Mesendoderm (in vitro differentiated cells): ENCODE data around the gene ITGAV.

Experiments used
- DNase-seq: peaks from one replicate; pipeline ENCODE4 v3.0.0; 2013
- H2AK5ac ChIP-seq: 2 replicates; pipeline ENCODE4 v1.6.1; 2013; ENCODE audit warnings: low read length, inconsistent platforms
- H2BK120ac ChIP-seq: 2 replicates; pipeline ENCODE4 v1.6.1; 2013; ENCODE audit warnings: low read depth, mild to moderate bottlenecking, low read length, moderate library complexity, mixed read lengths
- H2BK15ac ChIP-seq: replicated peaks from 2 replicates; pipeline ENCODE4 v1.6.1; 2013; ENCODE audit warnings: low read depth, mild to moderate bottlenecking, moderate library complexity
- H2BK5ac ChIP-seq: 2 replicates; pipeline ENCODE4 v1.6.1; 2013; ENCODE audit warnings: low read length, inconsistent platforms
- H3K18ac ChIP-seq: 2 replicates; pipeline ENCODE4 v1.6.1; 2013; ENCODE audit warnings: mild to moderate bottlenecking, low read length, mixed read lengths
- H3K23ac ChIP-seq: one replicate; pipeline ENCODE4 v1.6.1; 2013; ENCODE audit warnings: low read length
- H3K27ac ChIP-seq: 2 replicates; pipeline ENCODE4 v1.5.1; 2013; ENCODE audit warnings: low read depth, mild to moderate bottlenecking, inconsistent platforms, low read length, moderate library complexity
- H3K27me3 ChIP-seq: 2 replicates; pipeline ENCODE4 v1.6.1; 2013; ENCODE audit warnings: low read length, control low read depth, mild to moderate bottlenecking, inconsistent platforms; ENCODE audit not compliant: insufficient read depth, poor library complexity
- H3K36me3 ChIP-seq: 2 replicates; pipeline ENCODE4 v1.6.1; 2013; ENCODE audit warnings: low read length, inconsistent platforms; ENCODE audit not compliant: control insufficient read depth, insufficient read depth
- H3K4ac ChIP-seq: one replicate; pipeline ENCODE4 v1.6.1; 2013; ENCODE audit warnings: low read depth, mild to moderate bottlenecking, low read length, moderate library complexity
- H3K4me1 ChIP-seq: 2 replicates; pipeline ENCODE4 v1.6.1; 2013; ENCODE audit warnings: low read depth, low read length, inconsistent platforms; ENCODE audit not compliant: control insufficient read depth
- H3K4me2 ChIP-seq: 2 replicates; pipeline ENCODE4 v1.6.1; 2013; ENCODE audit warnings: low read length
- H3K4me3 ChIP-seq: 2 replicates; pipeline ENCODE4 v1.5.1; 2013; ENCODE audit warnings: mild to moderate bottlenecking, low read length
- H3K56ac ChIP-seq: one replicate; pipeline ENCODE4 v1.6.1; 2013; ENCODE audit warnings: low read length
- H3K79me1 ChIP-seq: 2 replicates; pipeline ENCODE4 v1.6.1; 2013; ENCODE audit warnings: low read length, inconsistent platforms
- H3K79me2 ChIP-seq: 2 replicates; pipeline ENCODE4 v1.6.1; 2013; ENCODE audit warnings: mild to moderate bottlenecking, low read length; ENCODE audit not compliant: control insufficient read depth, insufficient read depth
- H3K9ac ChIP-seq: 2 replicates; pipeline ENCODE4 v1.6.1; 2013; ENCODE audit warnings: low read length, inconsistent platforms
- H4K5ac ChIP-seq: one replicate; pipeline ENCODE4 v1.6.1; 2013; ENCODE audit warnings: low read length
- H4K8ac ChIP-seq: one replicate; pipeline ENCODE4 v1.6.1; 2013; ENCODE audit warnings: low read depth, mild to moderate bottlenecking, control low read depth, low read length, moderate library complexity
- WGBS: extraction: QIAGEN DNeasy Blood & Tissue Kit; methylation state at CpG from one replicate; pipeline ENCODE4 v1.1.7; 2013; ENCODE audit warnings: low lambda C conversion rate, missing lambda C conversion rate; ENCODE audit not compliant: insufficient coverage; ENCODE audit errors: extremely low coverage; 5-methylcytosine and 5-hydroxymethylcytosine counted together

ITGAV gene

DNA sequence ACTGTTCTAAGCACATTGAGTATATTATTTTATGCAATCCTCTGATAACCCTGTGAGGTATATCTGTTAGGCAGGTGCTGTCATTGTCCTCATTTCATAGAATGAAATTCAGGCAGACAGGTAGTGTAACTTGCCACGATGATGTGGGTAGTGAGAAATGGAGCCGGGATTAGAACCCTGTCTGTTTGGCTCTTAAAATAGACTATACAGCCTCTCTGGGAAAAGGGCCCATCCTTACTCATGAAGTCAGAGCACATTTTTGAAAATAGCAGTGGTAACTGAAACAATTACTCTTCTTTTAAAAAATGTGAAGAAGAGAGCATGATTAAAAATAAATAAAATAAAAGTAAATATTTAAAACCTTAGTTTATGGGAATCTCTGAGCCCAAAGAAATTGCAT lies 127.0 kb downstream of the ITGAV start:
- H3K27ac ChIP-seq, result no peak overlapping the region
- no peaks in the 10 kb centered on the region for H3K36me3 ChIP-seq
- H4K5ac ChIP-seq, result no peak overlapping the region
- no peak overlapping the region for H3K23ac ChIP-seq
- no peaks in the 10 kb centered on the region for H3K79me2 ChIP-seq
- H2BK5ac ChIP-seq, result no peak overlapping the region
- no peaks in the 10 kb centered on the region for H3K79me1 ChIP-seq
- no peak overlapping the region for H3K18ac ChIP-seq
- H3K27me3 ChIP-seq, result no peaks in the 10 kb centered on the region
- no peak overlapping the region for H3K9ac ChIP-seq
- H2BK120ac ChIP-seq, result no peak overlapping the region
- H3K4me3 ChIP-seq, result no peak overlapping the region
- H3K4ac ChIP-seq, result no peak overlapping the region
- H3K56ac ChIP-seq, result no peak overlapping the region
- H3K4me1 ChIP-seq, result no peaks in the 10 kb centered on the region
- peak overlapping the region; percentile 28 for H4K8ac ChIP-seq
- no CpG with 5 or more reads among the region's 2 CpGs for WGBS
- no peak for DNase-seq
- no peak overlapping the region for H3K4me2 ChIP-seq
- H2AK5ac ChIP-seq, result no peak overlapping the region
- H2BK15ac ChIP-seq, result no peak overlapping the region

DNA sequence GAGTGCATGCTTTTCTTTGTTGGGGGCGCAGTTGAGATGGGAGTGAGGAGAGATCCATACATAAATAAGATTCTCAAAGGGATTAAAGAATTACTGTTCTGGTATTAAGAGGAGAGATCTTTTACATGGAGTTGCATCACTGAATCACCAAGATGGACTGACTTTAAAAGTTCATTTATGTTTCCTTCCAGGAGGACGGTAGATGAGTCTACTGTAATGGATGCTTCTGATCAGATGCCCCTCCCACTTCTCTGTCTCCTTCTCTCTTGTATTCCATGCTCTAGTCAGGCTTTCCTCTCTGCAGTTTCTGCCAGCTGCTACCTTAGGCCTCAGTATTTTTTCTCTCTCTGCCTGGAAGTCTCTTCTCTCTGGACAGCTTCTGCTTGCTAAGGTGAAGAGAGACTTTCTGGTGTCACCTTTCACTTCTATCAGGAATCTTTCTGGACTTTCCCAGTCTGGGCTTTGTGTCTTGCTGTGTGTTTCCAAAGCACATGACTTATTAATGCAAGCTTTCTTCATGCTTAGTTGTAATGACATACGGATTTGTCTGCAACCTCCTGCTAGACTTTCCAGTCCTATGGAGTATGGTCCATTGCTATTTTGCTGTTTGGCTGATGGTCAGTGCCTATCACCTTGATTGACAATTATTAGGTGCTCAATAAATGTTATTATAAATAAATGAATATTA lies 127.6 kb downstream of the ITGAV start:
- no peak overlapping the region for H3K27ac ChIP-seq
- no peak overlapping the region for H3K18ac ChIP-seq
- no peak overlapping the region for H3K9ac ChIP-seq
- H3K4me1 ChIP-seq, result no peaks in the 10 kb centered on the region
- no peak overlapping the region for H4K8ac ChIP-seq
- no peaks in the 10 kb centered on the region for H3K79me1 ChIP-seq
- H3K27me3 ChIP-seq, result no peaks in the 10 kb centered on the region
- no peak overlapping the region for H3K4me2 ChIP-seq
- H3K36me3 ChIP-seq, result no peaks in the 10 kb centered on the region
- peak; percentile 22 for DNase-seq
- H3K4me3 ChIP-seq, result no peak overlapping the region
- H3K56ac ChIP-seq, result no peak overlapping the region
- no peak overlapping the region for H2BK15ac ChIP-seq
- H4K5ac ChIP-seq, result no peak overlapping the region
- H3K23ac ChIP-seq, result no peak overlapping the region
- no peak overlapping the region for H2BK5ac ChIP-seq
- no peaks in the 10 kb centered on the region for H3K79me2 ChIP-seq
- no peak overlapping the region for H2AK5ac ChIP-seq
- WGBS, result no CpG with 5 or more reads among the region's 3 CpGs
- no peak overlapping the region for H2BK120ac ChIP-seq
- H3K4ac ChIP-seq, result no peak overlapping the region

DNA sequence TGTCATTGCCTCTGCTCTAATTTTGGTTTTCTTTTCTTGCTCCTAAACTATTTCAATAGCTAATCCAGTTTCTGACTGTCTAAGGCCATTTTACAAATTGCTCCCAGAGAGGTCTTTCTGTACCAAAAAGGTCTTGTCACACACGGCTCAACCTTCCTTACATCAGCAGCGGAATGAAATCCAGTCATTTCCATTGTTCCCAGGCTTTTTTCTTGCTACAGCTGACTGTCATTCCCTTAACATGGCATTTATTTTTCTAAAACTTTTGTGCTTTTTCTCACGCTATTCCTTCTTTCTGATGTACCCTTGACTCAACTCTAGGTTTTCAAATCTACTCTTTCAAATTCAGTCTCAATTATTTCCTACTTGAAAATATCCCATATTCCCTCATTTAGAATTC lies 128.3 kb downstream of the ITGAV start:
- no peak overlapping the region for H2BK5ac ChIP-seq
- H3K4me1 ChIP-seq, result no peaks in the 10 kb centered on the region
- H3K27ac ChIP-seq, result no peak overlapping the region
- H3K79me1 ChIP-seq, result no peaks in the 10 kb centered on the region
- H3K4me3 ChIP-seq, result no peak overlapping the region
- no peak overlapping the region for H2BK120ac ChIP-seq
- H2BK15ac ChIP-seq, result no peak overlapping the region
- H3K18ac ChIP-seq, result no peak overlapping the region
- no peak overlapping the region for H4K8ac ChIP-seq
- H3K27me3 ChIP-seq, result no peaks in the 10 kb centered on the region
- no peak overlapping the region for H4K5ac ChIP-seq
- no peak overlapping the region for H3K23ac ChIP-seq
- H3K79me2 ChIP-seq, result no peaks in the 10 kb centered on the region
- no peaks in the 10 kb centered on the region for H3K36me3 ChIP-seq
- WGBS, result no CpG with 5 or more reads among the region's 3 CpGs
- no peak overlapping the region for H3K4ac ChIP-seq
- H3K56ac ChIP-seq, result no peak overlapping the region
- DNase-seq, result no peak
- no peak overlapping the region for H3K4me2 ChIP-seq
- H2AK5ac ChIP-seq, result no peak overlapping the region
- H3K9ac ChIP-seq, result no peak overlapping the region

DNA sequence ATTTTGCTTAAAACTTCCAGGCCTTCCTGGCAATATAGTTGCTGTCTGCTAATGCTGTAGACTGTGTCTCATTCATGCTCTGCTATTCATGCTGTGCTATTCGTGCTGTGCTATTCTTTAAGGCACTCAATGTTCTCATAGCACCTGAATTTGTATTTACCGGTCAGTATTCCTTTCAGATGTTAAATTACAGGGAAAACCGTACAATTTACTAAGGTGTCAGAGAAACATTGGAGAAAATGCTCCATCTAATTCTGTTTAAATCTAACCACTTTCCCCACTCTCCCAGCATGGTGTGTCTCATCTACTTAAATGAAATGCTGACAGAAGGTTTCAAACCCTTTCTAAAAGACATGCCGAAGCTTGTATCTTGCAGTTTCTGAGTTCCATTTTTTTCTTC lies 129.0 kb downstream of the ITGAV start:
- Histone ChIP-seq H3K79me1 (no peaks in the 10 kb centered on the region), H2BK120ac (no peak overlapping the region), H3K79me2 (no peaks in the 10 kb centered on the region), H3K36me3 (no peaks in the 10 kb centered on the region), H3K27ac (no peak overlapping the region), H2AK5ac (no peak overlapping the region), H3K9ac (no peak overlapping the region), H3K18ac (no peak overlapping the region), H2BK15ac (no peak overlapping the region), H3K4ac (no peak overlapping the region), H3K4me1 (no peaks in the 10 kb centered on the region), H3K4me3 (no peak overlapping the region), H2BK5ac (no peak overlapping the region), H3K23ac (no peak overlapping the region), H3K56ac (no peak overlapping the region), H4K5ac (no peak overlapping the region), H4K8ac (no peak overlapping the region), H3K27me3 (no peaks in the 10 kb centered on the region), H3K4me2 (no peak overlapping the region)
- no CpG with 5 or more reads among the region's 4 CpGs for WGBS
- DNase-seq, result no peak

DNA sequence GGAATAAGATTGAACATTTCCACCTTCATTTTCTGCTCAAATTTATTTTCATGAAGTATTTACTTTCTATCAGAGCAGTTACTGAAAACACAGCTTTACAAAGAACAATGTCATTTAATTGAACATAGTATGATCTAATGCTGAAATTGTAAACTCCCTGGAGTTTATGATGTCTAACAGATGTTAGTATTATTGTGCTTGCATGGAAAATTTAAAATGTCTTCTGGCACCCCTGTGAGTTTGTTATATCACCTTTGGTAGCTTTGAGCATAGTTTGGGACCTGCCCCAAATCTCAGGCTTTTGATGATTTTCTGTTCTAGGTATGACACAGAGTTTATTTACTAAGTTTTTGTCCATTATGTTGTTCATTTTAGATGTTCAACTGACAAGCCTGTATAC lies 132.1 kb downstream of the ITGAV start:
- H3K79me1 ChIP-seq, result no peaks in the 10 kb centered on the region
- no peak overlapping the region for H2BK5ac ChIP-seq
- no peak overlapping the region for H3K9ac ChIP-seq
- H3K36me3 ChIP-seq, result no peaks in the 10 kb centered on the region
- no peak overlapping the region for H3K56ac ChIP-seq
- H3K4me3 ChIP-seq, result no peak overlapping the region
- H3K79me2 ChIP-seq, result no peaks in the 10 kb centered on the region
- no peak overlapping the region for H4K5ac ChIP-seq
- H3K4me1 ChIP-seq, result no peaks in the 10 kb centered on the region
- H3K4me2 ChIP-seq, result no peak overlapping the region
- no peak overlapping the region for H2BK15ac ChIP-seq
- H3K27ac ChIP-seq, result no peak overlapping the region
- H3K4ac ChIP-seq, result no peak overlapping the region
- no peak overlapping the region for H2AK5ac ChIP-seq
- no peaks in the 10 kb centered on the region for H3K27me3 ChIP-seq
- DNase-seq, result no peak
- H2BK120ac ChIP-seq, result no peak overlapping the region
- H3K23ac ChIP-seq, result no peak overlapping the region
- H4K8ac ChIP-seq, result no peak overlapping the region
- H3K18ac ChIP-seq, result no peak overlapping the region

DNA sequence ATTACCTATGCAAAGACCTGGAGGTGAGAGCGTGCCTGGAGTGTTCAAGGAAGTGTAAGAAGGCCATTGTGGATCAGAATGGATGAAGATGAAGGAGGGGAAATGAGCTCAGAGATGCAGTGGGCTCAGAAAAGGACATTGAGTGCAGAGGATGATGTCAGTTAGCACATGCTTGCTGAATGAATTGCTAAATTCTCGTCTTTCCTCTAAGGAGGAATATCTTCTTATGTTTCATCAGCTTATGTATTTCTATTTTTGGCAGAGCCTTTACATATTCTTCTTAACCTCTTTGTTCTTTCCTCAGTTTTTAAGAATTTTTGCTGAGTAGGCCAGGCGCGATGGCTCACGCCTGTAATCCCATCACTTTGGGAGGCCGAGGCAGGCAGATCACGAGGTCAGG lies 134.9 kb downstream of the ITGAV start:
- no peak overlapping the region for H3K9ac ChIP-seq
- H3K79me2 ChIP-seq, result no peaks in the 10 kb centered on the region
- H2AK5ac ChIP-seq, result no peak overlapping the region
- H2BK5ac ChIP-seq, result no peak overlapping the region
- H4K5ac ChIP-seq, result no peak overlapping the region
- H3K79me1 ChIP-seq, result no peaks in the 10 kb centered on the region
- H3K4me1 ChIP-seq, result no peaks in the 10 kb centered on the region
- no peak overlapping the region for H3K18ac ChIP-seq
- no peak overlapping the region for H2BK120ac ChIP-seq
- H4K8ac ChIP-seq, result no peak overlapping the region
- H3K4ac ChIP-seq, result no peak overlapping the region
- no peak overlapping the region for H2BK15ac ChIP-seq
- DNase-seq, result no peak
- H3K27me3 ChIP-seq, result no peaks in the 10 kb centered on the region
- no CpG with 5 or more reads among the region's 7 CpGs for WGBS
- no peaks in the 10 kb centered on the region for H3K36me3 ChIP-seq
- no peak overlapping the region for H3K4me2 ChIP-seq
- no peak overlapping the region for H3K56ac ChIP-seq
- H3K23ac ChIP-seq, result no peak overlapping the region
- no peak overlapping the region for H3K27ac ChIP-seq
- no peak overlapping the region for H3K4me3 ChIP-seq
